A673 (cell line): Measurements from ENCODE around the gene DEFB127. TPM values are rescaled to one million over a fixed set of nuclear protein-coding genes. Genes with fewer than 3 reads are reported as not detected.

Experiments used
- BruUV-seq: library from RNA; stranded (reverse); fragments of 400-500 nt; replicated peaks from 2 replicates; lab custom pipeline; 2021; lab: Mats Ljungman, UMichigan
- CTCF ChIA-PET: fragments of 300-600 bp; sonication (Branson Sonifier 250); formaldehyde crosslinking; loops from one replicate; lab custom pipeline; 2022; ENCODE audit warnings: antibody characterized with exemption; lab: Charles Lee
- POLR2A ChIA-PET: fragments of 300-600 bp; sonication (Branson Sonifier 250); formaldehyde crosslinking; loops from one replicate; lab custom pipeline; 2022; ENCODE audit warnings: antibody characterized with exemption; ENCODE audit not compliant: low non-redundant PET; lab: Charles Lee
- DNase-seq: peaks from one replicate; pipeline ENCODE4 v3.0.0-alpha.2; 2015; ENCODE audit warnings: low spot score
- H3K27ac ChIP-seq: fragments of 200-600 bp; sonication (generic); 2 replicates; pipeline ENCODE4 v1.5.1; 2016; ENCODE audit warnings: mixed run types, low read depth, mild to moderate bottlenecking, mixed read lengths, antibody characterized with exemption, low read length; ENCODE audit not compliant: poor library complexity, severe bottlenecking
- H3K27me3 ChIP-seq: fragments of 200-600 bp; sonication (generic); replicated peaks from 2 replicates; pipeline ENCODE4 v1.6.1; 2017; ENCODE audit warnings: mixed run types, low read depth, mild to moderate bottlenecking, mixed read lengths, antibody characterized with exemption, low read length; ENCODE audit not compliant: insufficient read depth, poor library complexity
- H3K36me3 ChIP-seq: fragments of 200-600 bp; sonication (generic); 2 replicates; pipeline ENCODE4 v1.6.1; 2016; ENCODE audit warnings: mixed run types, mild to moderate bottlenecking, mixed read lengths, antibody characterized with exemption, low read length; ENCODE audit not compliant: insufficient read depth, poor library complexity, severe bottlenecking
- H3K4me1 ChIP-seq: fragments of 200-600 bp; sonication (generic); 2 replicates; pipeline ENCODE4 v1.6.1; 2017; ENCODE audit warnings: mixed run types, mild to moderate bottlenecking, mixed read lengths, antibody characterized with exemption, low read length; ENCODE audit not compliant: insufficient read depth, poor library complexity, severe bottlenecking
- H3K4me3 ChIP-seq: fragments of 200-600 bp; sonication (generic); 2 replicates; pipeline ENCODE4 v1.5.1; 2016; ENCODE audit warnings: low read depth, mixed run types, mild to moderate bottlenecking, mixed read lengths, low read length; ENCODE audit not compliant: poor library complexity, severe bottlenecking
- H3K9me3 ChIP-seq: fragments of 200-600 bp; sonication (generic); 2 replicates; pipeline ENCODE4 v1.6.1; 2016; ENCODE audit warnings: mixed run types, low read depth, mild to moderate bottlenecking, mixed read lengths, antibody characterized with exemption, low read length; ENCODE audit not compliant: poor library complexity, severe bottlenecking
- CTCF ChIP-seq: fragments of 300-800, 200-600 bp; sonication (generic); conservative IDR thresholded peaks from 2 replicates; pipeline ENCODE4 v1.5.1; 2017; ENCODE audit warnings: low read depth, mild to moderate bottlenecking, antibody characterized with exemption, low read length, moderate library complexity, mixed read lengths
- EZH2 ChIP-seq: fragments of 200-600 bp; sonication (generic); IDR thresholded peaks from 2 replicates; pipeline ENCODE4 v1.6.1; 2017; ENCODE audit warnings: borderline replicate concordance, low read depth, mild to moderate bottlenecking, mixed read lengths, antibody characterized with exemption, low read length; ENCODE audit not compliant: poor library complexity, severe bottlenecking
- intact Hi-C: fragments of 100-400 bp; cut with micrococcal nuclease; formaldehyde crosslinking; loops from one replicate; pipeline ENCODE4 v1.10.0; 2022; ENCODE audit not compliant: unreplicated experiment
- total RNA-seq: library from RNA; stranded (reverse); gene quantifications from 2 replicates; pipeline ENCODE4 v1.2.3, GENCODE V29; 2021

DEFB127 gene
- total RNA-seq, 1 experiment from 2014 or later = not detected

- Histone ChIP-seq H3K27me3 (peaks cover 20% of the 10 kb centered on the region), H3K36me3 (no peaks in the 10 kb centered on the region), H3K4me3 (no peak overlapping the region), H3K9me3 (no peaks in the 10 kb centered on the region), H3K27ac (no peak overlapping the region), H3K4me1 (no peaks in the 10 kb centered on the region)
- BruUV-seq = no TSS peak
- ChIA-PET POLR2A (no interaction called here), CTCF (interaction anchor here (0.6 to 1.2 kb wide), 2 partner anchors 12 to 128 kb away, joined by 3 to 6 read pairs; no protein-coding TSS in a partner anchor)
- DNase-seq = peak; percentile 59
- TF ChIP-seq EZH2 (no peak), CTCF (peak; percentile 62)
- intact Hi-C loops = no loop called here
Observed at GRCh38 chr20:137668-138490, 19.4 kb upstream of the DEFB127 start.

- Histone ChIP-seq H3K27me3 (peaks cover 58% of the 10 kb centered on the region), H3K9me3 (no peaks in the 10 kb centered on the region), H3K4me3 (no peak within 1 kb of the TSS), H3K27ac (no peak within 1 kb of the TSS), H3K36me3 (no peaks in the 10 kb centered on the region), H3K4me1 (no peaks in the 10 kb centered on the region)
- CTCF ChIA-PET = no interaction called here
- intact Hi-C loops = no loop called here
- POLR2A ChIA-PET = no interaction called here
- TF ChIP-seq EZH2 (no peak), CTCF (no peak)
- no peak for DNase-seq
- no TSS peak for BruUV-seq
Observed at GRCh38 chr20:142290-142689, 15.0 kb upstream of the DEFB127 start, which contains the start of gene DEFB126. Gene DEFB126, plus strand, starts transcription at chr20:142590. Its CDS starts 39 bp downstream, at chr20:142629.

- TF ChIP-seq EZH2 (no peak), CTCF (no peak)
- CTCF ChIA-PET = no interaction called here
- no TSS peak for BruUV-seq
Observed at GRCh38 chr20:145877-146276, 11.4 kb upstream of the DEFB127 start.

More at GRCh38 chr20:145877-146276, 11.4 kb upstream of the DEFB127 start:
- peaks cover 63% of the 10 kb centered on the region for H3K27me3 ChIP-seq
- H3K4me3 ChIP-seq = no peak overlapping the region
- no peaks in the 10 kb centered on the region for H3K4me1 ChIP-seq
- POLR2A ChIA-PET = no interaction called here
- no peaks in the 10 kb centered on the region for H3K36me3 ChIP-seq
- H3K27ac ChIP-seq = no peak overlapping the region
- intact Hi-C loops = no loop called here
- DNase-seq = no peak
- no peaks in the 10 kb centered on the region for H3K9me3 ChIP-seq
